ENCODE results near the gene PDE5A.

DNA sequence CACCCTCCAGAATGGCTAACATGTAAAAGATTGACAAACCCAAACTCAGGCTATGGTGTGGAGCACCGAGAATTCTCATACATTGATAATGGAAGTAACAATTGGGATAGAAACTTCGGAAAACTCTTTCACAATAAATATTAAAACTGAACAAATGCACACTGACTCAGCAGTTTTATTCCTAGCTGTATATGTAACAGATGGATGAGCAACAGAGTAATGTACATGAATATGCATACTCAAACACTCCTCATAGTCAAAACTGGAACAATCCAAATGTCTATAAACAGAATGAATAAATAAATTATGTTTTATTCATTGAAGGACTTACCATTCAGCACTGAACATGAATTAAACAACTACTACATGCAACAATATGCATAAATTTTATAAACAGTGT lies 37.1 kb upstream of the PDE5A start:
- TF ChIP-seq SIX5 (IDR thresholded peaks at IDR 0.05; ENCODE audit: low read depth, low read length, severe bottlenecking): no peak
- TF ChIP-seq POLR2A (IDR thresholded peaks at IDR 0.05; ENCODE audit: low read depth, low read length): no peak

Data from GM12878 (cell line).